ENCODE measurements around the gene MRPL38.

The MRPL38 gene

DNA sequence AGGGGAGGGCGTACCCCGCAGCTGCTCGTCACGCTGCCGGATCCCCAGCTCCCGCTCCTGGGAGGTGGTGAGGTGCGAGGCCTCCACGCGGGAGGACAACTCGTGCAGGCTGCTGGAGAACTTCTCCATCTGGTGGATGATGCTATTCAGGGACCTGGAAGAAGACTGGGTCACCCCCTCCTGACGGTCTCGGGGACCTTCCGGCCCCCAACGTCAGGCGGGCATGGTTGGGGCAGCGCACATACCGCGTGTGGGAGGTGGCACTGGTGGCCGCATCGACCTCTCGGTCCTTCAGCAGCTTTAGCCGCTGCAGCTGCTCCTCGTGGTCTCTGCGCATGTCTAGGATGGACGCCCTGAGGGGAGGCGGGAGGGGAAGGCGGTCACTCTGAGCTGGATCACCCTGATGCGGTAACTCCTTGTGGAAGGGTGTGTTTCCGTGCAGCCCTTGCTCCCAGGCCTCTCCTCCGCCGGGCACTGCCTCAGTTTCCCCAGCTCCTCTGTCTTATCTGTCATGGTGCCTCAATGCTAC, 13.3 kb upstream of the MRPL38 start:
- no peak for DNase-seq

DNA sequence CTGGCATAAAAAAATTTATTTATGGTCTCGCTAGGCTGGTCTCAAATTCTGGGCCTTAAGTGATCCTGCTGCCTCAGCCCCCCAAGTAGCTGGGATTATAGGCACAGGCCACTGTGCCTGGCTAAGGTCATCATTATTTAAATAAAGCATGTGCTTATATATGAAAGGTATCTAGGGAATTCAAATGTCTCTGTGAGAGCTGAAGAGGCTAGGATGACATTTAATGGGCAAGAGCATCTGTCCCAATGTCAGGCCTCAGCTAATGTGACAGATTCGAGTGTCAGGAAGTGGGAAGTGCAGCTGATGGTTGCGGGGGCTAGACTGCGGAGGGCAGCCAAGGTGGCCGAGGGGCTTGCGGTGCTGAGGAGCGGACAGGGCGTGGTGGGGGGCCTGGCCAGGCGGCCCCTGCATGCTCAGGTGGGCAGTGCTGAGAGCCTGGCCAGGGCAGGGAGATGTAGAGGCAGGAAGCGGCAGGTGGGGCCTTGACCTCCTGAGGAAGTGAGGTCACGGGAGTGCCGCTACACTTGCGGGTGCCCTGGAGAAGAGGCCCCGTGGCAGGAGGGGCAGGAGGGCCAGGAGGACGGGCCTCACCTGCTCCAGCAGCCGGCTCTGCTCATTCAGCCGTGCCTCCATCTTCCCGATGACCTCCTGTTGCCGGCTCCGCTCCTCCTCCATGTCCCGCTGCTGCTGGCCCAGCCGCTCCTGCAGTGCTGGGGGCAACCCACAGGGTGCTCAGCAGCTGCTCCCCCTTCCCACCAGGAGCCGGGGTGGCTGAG, 12.6 kb upstream of the MRPL38 start:
- DNase-seq: no peak

GRCh38 chr17:75915268-75915667, 10.6 kb upstream of the MRPL38 start:
- DNase-seq: no peak

DNA sequence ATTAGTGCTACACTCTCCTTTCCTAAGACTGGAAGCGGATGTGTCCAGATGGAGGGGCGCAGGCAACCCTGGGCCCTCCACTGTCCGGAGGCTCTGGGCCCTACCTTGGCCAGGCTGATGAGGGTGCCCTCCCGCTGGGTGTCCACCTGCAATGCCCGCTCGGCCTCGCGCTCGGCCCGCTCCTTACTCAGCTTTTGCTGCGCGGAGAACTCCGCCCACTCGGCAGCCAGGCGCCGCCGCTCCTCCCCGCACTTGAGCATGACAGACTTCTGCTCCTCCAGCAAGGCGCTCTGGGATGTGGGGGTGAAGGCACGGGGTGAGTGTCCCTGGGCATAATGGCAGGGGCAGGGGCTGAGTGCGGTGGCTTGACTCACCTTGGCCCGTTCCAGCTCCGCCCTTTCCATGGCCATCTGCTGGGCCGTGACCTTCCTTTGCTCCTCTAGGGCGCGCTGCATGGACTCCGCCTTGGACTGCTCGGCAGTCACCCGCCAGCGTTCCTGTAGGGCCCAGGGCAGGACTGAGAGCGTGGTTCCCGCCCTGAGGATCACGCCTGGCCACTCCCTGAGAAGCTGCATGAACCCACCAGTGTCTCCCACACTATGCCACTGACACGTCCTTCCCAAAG, 10.1 kb upstream of the MRPL38 start:
- no peak for DNase-seq

- DNase-seq: no peak
Observed at GRCh38 chr17:75913537-75914210, 9.0 kb upstream of the MRPL38 start.

GRCh38 chr17:75910699-75911098, 6.0 kb upstream of the MRPL38 start:
- DNase-seq: no peak

DNA sequence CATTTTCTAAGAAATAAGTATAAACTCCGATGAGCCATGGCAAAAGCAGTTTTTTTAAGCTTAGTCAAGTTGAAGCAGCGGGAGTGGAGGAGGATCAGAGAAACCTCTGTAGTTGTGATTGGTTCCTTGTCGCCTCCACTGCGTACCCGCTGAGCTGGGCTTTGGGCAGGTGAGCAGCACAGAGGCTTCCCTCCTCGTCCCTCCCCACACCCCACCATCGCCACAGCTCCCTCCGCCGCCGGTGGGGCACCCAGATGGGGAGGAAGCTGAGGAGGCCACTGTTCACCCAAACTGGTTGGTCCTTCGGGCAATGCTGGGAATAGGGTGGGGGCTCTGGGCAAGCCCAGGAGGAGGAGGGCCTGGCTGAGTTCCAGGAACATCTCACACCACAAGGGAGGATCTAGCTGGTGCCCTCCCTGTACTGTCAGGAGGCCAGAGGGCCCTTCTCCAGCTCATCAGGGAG, 5.2 kb upstream of the MRPL38 start:
- peak in 1 of 6 experiments; percentile 7 for DNase-seq

DNA sequence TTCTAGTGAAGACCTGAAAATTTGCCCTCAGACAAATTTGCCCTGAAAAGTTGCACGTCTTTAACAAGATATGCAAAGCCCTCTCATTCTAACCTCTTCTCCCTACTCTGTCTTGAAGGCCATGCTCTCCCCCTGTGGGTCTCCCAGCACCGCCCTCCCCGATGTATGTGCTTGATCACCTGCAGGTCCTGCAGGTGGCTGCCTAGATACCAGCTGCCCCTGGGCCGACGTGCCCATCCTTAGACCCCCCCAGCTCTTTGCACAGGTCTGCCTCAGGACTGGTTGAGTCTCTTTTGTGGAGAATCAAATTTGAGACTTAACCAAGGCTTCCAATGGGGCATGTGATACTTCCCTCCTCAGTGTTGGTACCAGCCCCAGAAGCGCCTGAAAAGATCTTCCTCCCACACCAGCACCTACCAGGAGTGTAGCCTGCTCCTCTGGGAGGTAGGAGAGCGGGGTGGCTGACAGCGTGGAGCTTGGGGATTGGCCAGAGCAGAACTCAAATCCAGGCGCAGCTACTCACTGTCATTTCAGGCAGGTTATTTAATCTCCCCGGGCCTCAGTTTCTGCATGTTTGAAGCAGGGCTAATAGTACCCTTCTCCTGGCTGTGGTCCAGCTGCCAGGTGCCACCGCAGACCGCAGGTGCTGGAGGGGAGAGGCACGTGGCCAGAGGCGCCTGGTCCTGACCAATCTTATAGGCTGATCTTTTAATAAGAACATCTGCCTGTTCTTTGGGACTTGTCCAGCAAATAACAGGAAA, 4.5 kb upstream of the MRPL38 start:
- no peak for DNase-seq

DNA sequence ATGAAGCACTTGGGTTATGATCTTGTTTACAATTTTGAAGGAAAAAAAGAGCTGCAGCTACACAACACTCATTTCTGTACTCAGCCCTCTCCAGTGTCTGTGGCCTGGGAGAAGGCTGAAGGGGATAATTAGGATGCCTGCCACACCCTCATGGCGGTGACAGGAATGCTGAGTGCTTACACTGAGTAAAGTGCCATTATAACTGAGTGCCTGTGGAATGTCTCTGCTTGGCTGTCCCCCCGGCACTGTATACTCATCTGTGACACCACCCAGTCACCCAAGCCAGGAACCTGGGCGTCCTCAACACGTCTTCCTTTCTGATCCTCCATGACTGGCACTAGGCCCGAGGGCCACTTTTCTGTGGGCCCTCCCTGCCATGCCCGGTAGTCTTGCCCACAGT, 3.5 kb upstream of the MRPL38 start:
- no peak for DNase-seq

- DNase-seq: no peak
Observed at GRCh38 chr17:75906143-75906884, 1.6 kb upstream of the MRPL38 start.

- DNase-seq: no peak
Observed at GRCh38 chr17:75902406-75902805, 2.3 kb downstream of the MRPL38 start.

- no peak for DNase-seq
Observed at GRCh38 chr17:75901727-75902126, 3.0 kb downstream of the MRPL38 start.

GRCh38 chr17:75900691-75901533, 3.8 kb downstream of the MRPL38 start:
- DNase-seq: no peak

GRCh38 chr17:75899767-75900468, 4.8 kb downstream of the MRPL38 start:
- no peak for DNase-seq

GRCh38 chr17:75899353-75899752, 5.3 kb downstream of the MRPL38 start:
- DNase-seq: no peak

- no peak for DNase-seq
Observed at GRCh38 chr17:75898791-75899190, 5.9 kb downstream of the MRPL38 start.

- DNase-seq: no peak
Observed at GRCh38 chr17:75898065-75898464, 6.6 kb downstream of the MRPL38 start.

GRCh38 chr17:75897160-75898019, 7.3 kb downstream of the MRPL38 start:
- peak in 1 of 6 experiments; percentile 32 for DNase-seq

- DNase-seq: peak; percentile 55 to 86 (median 69)
Observed at GRCh38 chr17:75896415-75897159, 8.1 kb downstream of the MRPL38 start, which contains the start of gene TRIM65. Gene TRIM65 (minus strand): TSS chr17:75896951. CDS start chr17:75896937, 14 bp downstream.

Measured in stimulated activated naive CD4-positive, alpha-beta T cell (primary cell).